ENCODE measurements around the gene ATG9B.

DNA sequence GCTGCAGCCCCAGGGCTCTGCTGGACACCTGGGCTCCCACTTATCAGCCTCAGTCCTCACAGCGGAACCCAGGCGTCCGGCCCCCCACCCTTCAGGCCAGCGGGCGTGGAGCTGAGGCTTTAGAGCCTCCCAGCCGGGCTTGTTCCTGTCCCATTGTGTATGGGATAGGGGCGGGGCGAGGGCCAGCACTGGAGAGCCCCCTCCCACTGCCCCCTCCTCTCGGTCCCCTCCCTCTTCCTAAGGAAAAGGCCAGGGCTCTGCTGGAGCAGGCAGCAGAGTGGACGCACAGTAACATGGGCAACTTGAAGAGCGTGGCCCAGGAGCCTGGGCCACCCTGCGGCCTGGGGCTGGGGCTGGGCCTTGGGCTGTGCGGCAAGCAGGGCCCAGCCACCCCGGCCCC lies 30.8 kb downstream of the ATG9B start:
- TF ChIP-seq, protein P1, sequence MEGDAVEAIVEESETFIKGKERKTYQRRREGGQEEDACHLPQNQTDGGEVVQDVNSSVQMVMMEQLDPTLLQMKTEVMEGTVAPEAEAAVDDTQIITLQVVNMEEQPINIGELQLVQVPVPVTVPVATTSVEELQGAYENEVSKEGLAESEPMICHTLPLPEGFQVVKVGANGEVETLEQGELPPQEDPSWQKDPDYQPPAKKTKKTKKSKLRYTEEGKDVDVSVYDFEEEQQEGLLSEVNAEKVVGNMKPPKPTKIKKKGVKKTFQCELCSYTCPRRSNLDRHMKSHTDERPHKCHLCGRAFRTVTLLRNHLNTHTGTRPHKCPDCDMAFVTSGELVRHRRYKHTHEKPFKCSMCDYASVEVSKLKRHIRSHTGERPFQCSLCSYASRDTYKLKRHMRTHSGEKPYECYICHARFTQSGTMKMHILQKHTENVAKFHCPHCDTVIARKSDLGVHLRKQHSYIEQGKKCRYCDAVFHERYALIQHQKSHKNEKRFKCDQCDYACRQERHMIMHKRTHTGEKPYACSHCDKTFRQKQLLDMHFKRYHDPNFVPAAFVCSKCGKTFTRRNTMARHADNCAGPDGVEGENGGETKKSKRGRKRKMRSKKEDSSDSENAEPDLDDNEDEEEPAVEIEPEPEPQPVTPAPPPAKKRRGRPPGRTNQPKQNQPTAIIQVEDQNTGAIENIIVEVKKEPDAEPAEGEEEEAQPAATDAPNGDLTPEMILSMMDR (IDR thresholded peaks at IDR 0.05), result no peak
- TF ChIP-seq POLR2A (IDR thresholded peaks at IDR 0.05), result no peak

Data from body of pancreas (tissue), 4 donors.